Activated naive CD8-positive, alpha-beta T cell (primary cell): Measurements from ENCODE around the gene PRODH.
"Not testable (repeated sequence)": the region's sequence is repeated elsewhere in the genome, so short reads cannot be mapped to it uniquely, and the experiment has no call there.

ENCODE experiments used
- H3K27ac Mint-ChIP-seq: one replicate; pipeline ENCODE4 v1.8.0; 2021; ENCODE audit warnings: mixed read lengths
- H3K27me3 Mint-ChIP-seq: one replicate; pipeline ENCODE4 v1.8.0; 2021; ENCODE audit warnings: mixed read lengths
- H3K36me3 Mint-ChIP-seq: one replicate; pipeline ENCODE4 v1.8.0; 2021; ENCODE audit warnings: mixed read lengths
- H3K4me1 Mint-ChIP-seq: one replicate; pipeline ENCODE4 v1.8.0; 2021; ENCODE audit warnings: low read depth, mixed read lengths
- H3K4me3 Mint-ChIP-seq: one replicate; pipeline ENCODE4 v1.8.0; 2021; ENCODE audit warnings: mild to moderate bottlenecking, mixed read lengths
- H3K9me3 Mint-ChIP-seq: one replicate; pipeline ENCODE4 v1.8.0; 2021; ENCODE audit warnings: low read depth, mixed read lengths

Gene PRODH

DNA sequence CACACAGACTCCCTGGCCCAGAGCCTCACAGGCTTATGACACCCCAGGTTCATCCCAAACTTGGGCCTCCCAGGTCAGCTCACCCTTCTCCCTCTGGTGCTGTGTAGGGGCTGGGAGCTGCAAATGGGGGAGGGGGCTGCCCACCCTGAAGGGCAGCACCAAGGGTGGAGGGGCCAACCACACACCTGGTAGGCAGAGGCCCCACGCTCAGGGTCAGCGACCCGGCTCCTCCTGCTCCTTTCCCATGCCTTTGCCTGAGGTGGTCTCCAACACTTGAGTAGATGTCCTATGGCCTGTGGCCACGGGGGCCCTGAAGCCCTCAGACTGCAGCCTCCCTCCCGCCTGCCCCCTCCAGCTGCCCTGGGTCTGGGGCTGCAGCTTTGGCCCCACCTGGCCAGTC is 26.5 kb downstream of the PRODH start:
- no peaks in the 10 kb centered on the region for H3K9me3 Mint-ChIP-seq
- no peaks in the 10 kb centered on the region for H3K27me3 Mint-ChIP-seq
- no peaks in the 10 kb centered on the region for H3K36me3 Mint-ChIP-seq
- no peak overlapping the region for H3K27ac Mint-ChIP-seq
- no peak overlapping the region for H3K4me3 Mint-ChIP-seq
- no peaks in the 10 kb centered on the region for H3K4me1 Mint-ChIP-seq

DNA sequence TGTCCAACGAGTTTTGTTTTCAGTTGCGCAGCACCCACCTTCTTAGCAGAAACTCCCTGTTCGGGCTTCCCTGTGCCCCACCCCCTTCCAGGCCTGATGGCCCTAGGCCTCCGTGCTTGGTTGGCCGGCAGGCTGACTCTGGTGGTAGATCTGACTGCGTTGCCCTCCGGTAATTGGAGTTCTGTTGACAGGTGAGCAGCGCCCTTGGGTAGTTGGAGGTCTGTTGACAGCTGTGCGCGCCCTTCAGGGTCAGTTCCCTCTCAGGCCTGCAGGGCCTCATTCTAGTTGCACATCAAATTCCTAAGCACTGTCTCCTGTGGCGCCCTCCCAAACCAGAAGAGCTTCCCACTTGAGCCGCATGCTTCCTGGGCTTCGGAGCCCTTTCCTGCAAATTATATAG is 29.2 kb downstream of the PRODH start:
- Mint-ChIP-seq H3K4me3 (no peak overlapping the region), H3K9me3 (no peaks in the 10 kb centered on the region), H3K27me3 (no peaks in the 10 kb centered on the region), H3K27ac (no peak overlapping the region), H3K4me1 (no peaks in the 10 kb centered on the region), H3K36me3 (no peaks in the 10 kb centered on the region)

- not testable (repeated sequence) for H3K4me1 Mint-ChIP-seq, H3K36me3 Mint-ChIP-seq, H3K27ac Mint-ChIP-seq, H3K9me3 Mint-ChIP-seq, H3K4me3 Mint-ChIP-seq, H3K27me3 Mint-ChIP-seq
Measured at GRCh38 chr22:18906410-18906745, 29.7 kb downstream of the PRODH start.

DNA sequence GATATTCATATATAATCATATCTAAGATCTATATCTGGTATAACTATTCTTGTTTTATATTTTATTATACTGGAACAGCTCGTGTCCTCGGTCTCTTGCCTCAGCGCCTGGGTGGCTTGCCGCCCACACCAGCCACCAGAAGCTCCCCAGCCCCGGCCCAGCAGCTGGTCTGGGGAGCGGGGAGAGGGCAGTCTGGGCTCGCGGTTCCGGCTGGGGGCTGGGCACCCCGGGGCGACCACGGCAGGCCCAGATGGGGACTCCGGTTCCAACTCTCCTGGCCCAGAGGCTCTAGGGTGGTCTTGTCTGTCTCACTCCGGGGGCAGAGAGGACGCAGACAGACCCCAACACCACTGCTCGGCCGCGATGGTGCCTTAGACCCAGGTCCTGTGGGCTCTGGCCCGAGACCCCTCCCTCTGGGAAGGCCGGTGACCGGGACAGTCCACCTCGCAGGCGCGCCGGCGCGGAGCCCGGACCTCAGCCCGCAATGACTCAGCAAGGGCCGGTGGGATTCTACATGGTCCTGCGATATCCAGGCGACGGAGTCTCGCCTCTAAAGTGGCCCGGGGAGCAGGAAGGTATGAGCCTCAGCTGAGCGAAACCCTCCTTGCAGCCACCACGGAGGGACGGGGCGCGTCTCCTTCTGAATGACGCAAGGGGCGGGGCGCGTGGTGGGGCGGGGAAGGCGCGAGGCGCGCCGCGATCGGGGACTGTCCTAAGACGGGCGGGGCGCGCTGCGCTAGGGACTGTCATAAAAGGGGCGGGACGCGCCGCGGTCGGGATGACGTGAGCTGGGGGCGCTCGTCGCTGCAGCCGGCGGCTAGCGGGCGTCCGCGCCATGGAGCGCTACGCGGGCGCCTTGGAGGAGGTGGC is 30.3 kb downstream of the PRODH start, which contains the start of gene DGCR6:
TSS of gene DGCR6 (plus strand) at position 781 of the 870 bp plus-strand sequence. CDS start at position 836, 55 bp downstream.
- no peaks in the 10 kb centered on the region for H3K9me3 Mint-ChIP-seq
- H3K4me3 Mint-ChIP-seq = no peak within 1 kb of the TSS
- no peaks in the 10 kb centered on the region for H3K4me1 Mint-ChIP-seq
- H3K27ac Mint-ChIP-seq = no peak within 1 kb of the TSS
- no peaks in the 10 kb centered on the region for H3K27me3 Mint-ChIP-seq
- H3K36me3 Mint-ChIP-seq = no peaks in the 10 kb centered on the region

- H3K27me3 Mint-ChIP-seq, H3K27ac Mint-ChIP-seq, H3K4me3 Mint-ChIP-seq, H3K4me1 Mint-ChIP-seq, H3K36me3 Mint-ChIP-seq, H3K9me3 Mint-ChIP-seq: not testable (repeated sequence)
Measured at GRCh38 chr22:18896037-18896657, 39.9 kb downstream of the PRODH start.

DNA sequence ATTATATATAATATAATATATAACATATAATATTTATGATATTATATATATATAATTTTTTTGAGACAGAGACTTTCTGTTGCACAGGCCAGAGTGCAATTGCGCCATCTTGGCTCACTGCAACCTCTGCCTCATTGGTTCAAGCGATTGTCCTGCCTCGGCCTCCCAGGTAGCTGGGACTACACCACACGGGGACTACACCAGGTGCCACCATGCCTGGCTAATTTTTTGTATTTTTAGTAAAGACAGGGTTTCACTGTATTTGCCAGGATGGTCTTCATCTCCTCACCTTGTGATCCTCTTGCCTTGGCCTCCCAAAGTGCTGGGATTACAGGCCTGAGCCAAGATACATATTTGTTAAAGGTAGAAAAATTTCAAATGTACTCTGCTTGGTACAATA is 42.3 kb downstream of the PRODH start:
- not testable (repeated sequence) for H3K27ac Mint-ChIP-seq, H3K4me1 Mint-ChIP-seq, H3K27me3 Mint-ChIP-seq, H3K9me3 Mint-ChIP-seq, H3K36me3 Mint-ChIP-seq, H3K4me3 Mint-ChIP-seq

GRCh38 chr22:18890510-18891192 is 45.4 kb downstream of the PRODH start:
- not testable (repeated sequence) for H3K27me3 Mint-ChIP-seq, H3K9me3 Mint-ChIP-seq, H3K4me3 Mint-ChIP-seq, H3K27ac Mint-ChIP-seq, H3K4me1 Mint-ChIP-seq, H3K36me3 Mint-ChIP-seq

DNA sequence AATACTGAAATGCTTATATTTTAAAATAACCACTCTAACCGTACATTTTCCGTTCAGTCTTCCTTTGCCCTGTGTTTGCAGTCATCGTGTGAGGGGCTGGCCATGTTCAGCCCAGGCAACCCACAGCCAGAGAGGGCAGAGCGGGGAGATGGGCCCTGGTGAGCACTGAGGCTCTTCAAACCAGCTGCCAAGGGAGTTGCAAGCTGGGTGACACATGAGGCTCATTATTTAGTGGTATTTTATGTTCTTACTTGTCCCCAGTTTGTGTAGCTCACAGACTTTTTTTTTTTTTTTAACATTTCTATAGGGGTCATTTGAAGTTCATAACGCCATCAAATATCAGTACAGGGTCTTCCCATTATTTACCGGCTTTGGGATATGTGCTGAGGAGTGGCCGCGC is 48.0 kb downstream of the PRODH start:
- H3K36me3 Mint-ChIP-seq = no peaks in the 10 kb centered on the region
- H3K9me3 Mint-ChIP-seq = no peaks in the 10 kb centered on the region
- H3K4me1 Mint-ChIP-seq = no peaks in the 10 kb centered on the region
- H3K4me3 Mint-ChIP-seq = no peak overlapping the region
- no peak overlapping the region for H3K27ac Mint-ChIP-seq
- H3K27me3 Mint-ChIP-seq = no peaks in the 10 kb centered on the region

- not testable (repeated sequence) for H3K4me3 Mint-ChIP-seq, H3K9me3 Mint-ChIP-seq, H3K4me1 Mint-ChIP-seq, H3K36me3 Mint-ChIP-seq, H3K27ac Mint-ChIP-seq, H3K27me3 Mint-ChIP-seq
Measured at GRCh38 chr22:18884465-18884864, 51.6 kb downstream of the PRODH start.

DNA sequence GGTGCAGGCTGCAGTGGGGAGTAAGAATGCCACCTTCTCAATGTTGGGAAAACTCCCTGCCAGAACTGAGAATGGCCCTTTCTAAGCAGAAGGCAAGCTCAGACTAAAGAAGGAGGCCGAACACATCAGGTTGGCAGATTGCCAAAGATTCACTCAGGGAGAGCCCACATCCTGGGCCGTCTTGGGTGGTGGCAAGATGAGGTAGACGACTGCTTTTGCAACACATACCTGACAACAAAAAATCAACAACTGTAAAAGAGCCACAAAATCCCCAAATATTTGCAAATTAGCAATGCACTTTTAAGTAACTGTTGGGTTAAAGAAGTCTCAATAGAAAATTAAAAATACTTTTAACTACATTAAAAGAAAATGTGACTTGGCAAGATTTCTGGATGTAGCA is 54.8 kb downstream of the PRODH start:
- H3K36me3 Mint-ChIP-seq, H3K9me3 Mint-ChIP-seq, H3K27ac Mint-ChIP-seq, H3K4me1 Mint-ChIP-seq, H3K27me3 Mint-ChIP-seq, H3K4me3 Mint-ChIP-seq: not testable (repeated sequence)
